GM23338 (cell line): Measurements from ENCODE around the gene CNTNAP2. TPM values are rescaled to one million over a fixed set of nuclear protein-coding genes. Genes with fewer than 3 reads are reported as not detected.

Source experiments
- ATAC-seq: fragments of 200-7000 bp; cut with Tn5 transposase; 3 replicates; pipeline ENCODE4 v1.9.1; 2020
- DNase-seq: peaks from one replicate; pipeline ENCODE4 v3.0.0-alpha.2; 2015; ENCODE audit warnings: low spot score
- H2AFZ ChIP-seq: fragments of 200-600 bp; sonication (generic); 2 replicates; pipeline ENCODE4 v1.8.0; 2016; ENCODE audit warnings: antibody characterized with exemption, mild to moderate bottlenecking, moderate library complexity
- H3F3A ChIP-seq: fragments of 200-600 bp; sonication (generic); replicated peaks from 2 replicates; pipeline ENCODE4 v1.8.0; 2017; ENCODE audit warnings: antibody characterized with exemption, mixed run types, low read depth
- H3K27ac ChIP-seq: fragments of 200-600 bp; sonication (generic); 2 replicates; pipeline ENCODE4 v1.6.1; 2016; ENCODE audit warnings: low read depth
- H3K27me3 ChIP-seq: fragments of 200-600 bp; sonication (generic); 2 replicates; pipeline ENCODE4 v1.8.0; 2016; ENCODE audit warnings: mild to moderate bottlenecking, mixed run types, moderate library complexity; ENCODE audit not compliant: insufficient read depth
- H3K36me3 ChIP-seq: fragments of 200-600 bp; sonication (generic); 2 replicates; pipeline ENCODE4 v1.8.0; 2016; ENCODE audit warnings: mild to moderate bottlenecking; ENCODE audit not compliant: insufficient read depth
- H3K4me1 ChIP-seq: fragments of 200-600 bp; sonication (generic); 2 replicates; pipeline ENCODE4 v1.8.0; 2016; ENCODE audit warnings: mild to moderate bottlenecking, moderate library complexity; ENCODE audit not compliant: insufficient read depth
- H3K4me2 ChIP-seq: fragments of 200-600 bp; sonication (generic); 2 replicates; pipeline ENCODE4 v1.7.1; 2017; ENCODE audit warnings: mixed run types
- H3K4me3 ChIP-seq: fragments of 200-600 bp; sonication (generic); 2 replicates; pipeline ENCODE4 v1.6.1; 2016; ENCODE audit warnings: mixed run types
- H3K79me2 ChIP-seq: fragments of 200-600 bp; sonication (generic); replicated peaks from 2 replicates; pipeline ENCODE4 v1.8.0; 2017; ENCODE audit warnings: mild to moderate bottlenecking; ENCODE audit not compliant: insufficient read depth
- H3K9me2 ChIP-seq: fragments of 200-600 bp; sonication (generic); 2 replicates; pipeline ENCODE4 v1.8.0; 2017; ENCODE audit not compliant: insufficient read depth
- H4K20me1 ChIP-seq: fragments of 200-600 bp; sonication (generic); replicated peaks from 2 replicates; pipeline ENCODE4 v1.8.0; 2017; ENCODE audit warnings: mild to moderate bottlenecking; ENCODE audit not compliant: insufficient read depth
- H3K27ac Mint-ChIP-seq: 2 replicates; pipeline ENCODE4 v1.8.0; 2020; ENCODE audit warnings: inconsistent platforms, mild to moderate bottlenecking, moderate library complexity, mixed read lengths
- H3K27me3 Mint-ChIP-seq: 3 replicates; pipeline ENCODE4 v1.8.0; 2022; ENCODE audit warnings: low read depth, mild to moderate bottlenecking, moderate library complexity, mixed read lengths, inconsistent platforms; ENCODE audit not compliant: insufficient read depth, poor library complexity
- H3K36me3 Mint-ChIP-seq: 3 replicates; pipeline ENCODE4 v1.8.0; 2021; ENCODE audit warnings: low read depth, mild to moderate bottlenecking, inconsistent platforms, moderate library complexity, mixed read lengths
- H3K4me1 Mint-ChIP-seq: 3 replicates; pipeline ENCODE4 v1.8.0; 2020; ENCODE audit warnings: mild to moderate bottlenecking, inconsistent platforms, mixed read lengths
- H3K4me3 Mint-ChIP-seq: 3 replicates; pipeline ENCODE4 v1.8.0; 2021; ENCODE audit warnings: moderate library complexity, mild to moderate bottlenecking, inconsistent platforms, mixed read lengths
- H3K9me3 Mint-ChIP-seq: 3 replicates; pipeline ENCODE4 v1.8.0; 2020; ENCODE audit warnings: moderate library complexity, mild to moderate bottlenecking, inconsistent platforms, mixed read lengths
- CREB1 ChIP-seq: fragments of 250-450 bp; sonication (Bioruptor Pico); IDR thresholded peaks from 2 replicates; pipeline ENCODE4 v1.5.0; 2020; ENCODE audit warnings: low read depth, mild to moderate bottlenecking, moderate library complexity
- EZH2 ChIP-seq: fragments of 200-600 bp; sonication (generic); IDR thresholded peaks from one replicate; pipeline ENCODE4 v1.8.0; 2017; ENCODE audit warnings: antibody characterized with exemption, mild to moderate bottlenecking, low read depth; ENCODE audit not compliant: unreplicated experiment
- EZH2phosphoT487 ChIP-seq: fragments of 200-600 bp; sonication (generic); IDR thresholded peaks from one replicate; pipeline ENCODE4 v1.8.1; 2018; ENCODE audit warnings: antibody characterized with exemption; ENCODE audit not compliant: unreplicated experiment
- JUNB ChIP-seq: IDR thresholded peaks from one replicate; pipeline ENCODE4 v1.6.1; 2016; ENCODE audit warnings: antibody characterized with exemption; ENCODE audit not compliant: unreplicated experiment
- NANOG ChIP-seq: IDR thresholded peaks from 2 replicates; pipeline ENCODE4 v1.6.1; 2016; ENCODE audit warnings: antibody characterized with exemption, borderline replicate concordance
- POLR2AphosphoS5 ChIP-seq: IDR thresholded peaks from 2 replicates; pipeline ENCODE4 v1.6.1; 2016; ENCODE audit warnings: antibody characterized with exemption, low read depth
- REST ChIP-seq: IDR thresholded peaks from one replicate; pipeline ENCODE4 v1.6.1; 2018; ENCODE audit warnings: antibody characterized with exemption; ENCODE audit not compliant: unreplicated experiment
- STAT1 ChIP-seq: IDR thresholded peaks from one replicate; pipeline ENCODE4 v1.6.1; 2016; ENCODE audit warnings: antibody characterized with exemption; ENCODE audit not compliant: unreplicated experiment
- ZNF114 ChIP-seq: fragments of 250-450 bp; sonication (Bioruptor Pico); IDR thresholded peaks from 2 replicates; pipeline ENCODE4 v1.5.0; 2020; ENCODE audit warnings: mild to moderate bottlenecking, moderate library complexity
- ZNF331 ChIP-seq: fragments of 250-450 bp; sonication (Bioruptor Pico); IDR thresholded peaks from 2 replicates; pipeline ENCODE4 v1.5.0; 2020; ENCODE audit warnings: low read depth, mild to moderate bottlenecking, moderate library complexity
- ZNF462 ChIP-seq: fragments of 250-450 bp; sonication (Bioruptor Pico); IDR thresholded peaks from 2 replicates; pipeline ENCODE4 v1.5.0; 2020; ENCODE audit warnings: mild to moderate bottlenecking, moderate library complexity
- polyA plus RNA-seq: library from polyadenylated mRNA; unstranded; fragments of >200 nt; fragmentation: Nextera tagmentation; extraction: Ambion mirVana; gene quantifications from 2 replicates; pipeline ENCODE4 v1.2.1, GENCODE V29; 2016
- total RNA-seq: library from RNA; depleted of rRNA; stranded (reverse); fragments of >200 nt; shearing (Covaris generic); gene quantifications from 2 replicates; pipeline ENCODE4 v1.2.3, GENCODE V29; 2014
- TF ChIP-seq, protein P1 (sequence below), 2 experiments: fragments of 200-600 bp in 1 of 2; sonication (generic) in 1 of 2; conservative IDR thresholded peaks; 2 replicates each; pipeline versions ENCODE4 v1.5.1 to v1.6.1; 2016 to 2017; ENCODE audit warnings: antibody characterized with exemption in 2 of 2, low read depth in 2 of 2, mild to moderate bottlenecking in 2 of 2, moderate library complexity in 1 of 2
- TF ChIP-seq, protein P2 (sequence below): IDR thresholded peaks from 2 replicates; pipeline ENCODE4 v1.6.1; 2016; ENCODE audit warnings: antibody characterized with exemption

The CNTNAP2 gene
- total and polyA plus RNA-seq, 2 experiments from 2014 or later = 38.2 to 61.3 TPM

- Histone ChIP-seq H4K20me1 (no peaks in the 10 kb centered on the region), H3K4me1 (no peaks in the 10 kb centered on the region), H2AFZ (no peak overlapping the region), H3K4me2 (no peak overlapping the region), H3K4me3 (no peak overlapping the region), H3K9me2 (no peaks in the 10 kb centered on the region), H3K27me3 (no peaks in the 10 kb centered on the region), H3K36me3 (no peaks in the 10 kb centered on the region), H3K27ac (no peak overlapping the region), H3K79me2 (no peaks in the 10 kb centered on the region), H3F3A (no peaks in the 10 kb centered on the region)
- ATAC-seq (no peak), DNase-seq (no peak)
- TF ChIP-seq ZNF331 = no peak
- TF ChIP-seq CREB1 = no peak
- TF ChIP-seq ZNF114 (CRISPR knock-in tag) = no peak
- TF ChIP-seq NANOG = no peak
- TF ChIP-seq, protein P1, sequence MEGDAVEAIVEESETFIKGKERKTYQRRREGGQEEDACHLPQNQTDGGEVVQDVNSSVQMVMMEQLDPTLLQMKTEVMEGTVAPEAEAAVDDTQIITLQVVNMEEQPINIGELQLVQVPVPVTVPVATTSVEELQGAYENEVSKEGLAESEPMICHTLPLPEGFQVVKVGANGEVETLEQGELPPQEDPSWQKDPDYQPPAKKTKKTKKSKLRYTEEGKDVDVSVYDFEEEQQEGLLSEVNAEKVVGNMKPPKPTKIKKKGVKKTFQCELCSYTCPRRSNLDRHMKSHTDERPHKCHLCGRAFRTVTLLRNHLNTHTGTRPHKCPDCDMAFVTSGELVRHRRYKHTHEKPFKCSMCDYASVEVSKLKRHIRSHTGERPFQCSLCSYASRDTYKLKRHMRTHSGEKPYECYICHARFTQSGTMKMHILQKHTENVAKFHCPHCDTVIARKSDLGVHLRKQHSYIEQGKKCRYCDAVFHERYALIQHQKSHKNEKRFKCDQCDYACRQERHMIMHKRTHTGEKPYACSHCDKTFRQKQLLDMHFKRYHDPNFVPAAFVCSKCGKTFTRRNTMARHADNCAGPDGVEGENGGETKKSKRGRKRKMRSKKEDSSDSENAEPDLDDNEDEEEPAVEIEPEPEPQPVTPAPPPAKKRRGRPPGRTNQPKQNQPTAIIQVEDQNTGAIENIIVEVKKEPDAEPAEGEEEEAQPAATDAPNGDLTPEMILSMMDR (conservative IDR thresholded peaks at IDR 0.05; ENCODE audit: low read depth in 2 of 2) = no peak
- no peak for TF ChIP-seq REST
- no peak for TF ChIP-seq STAT1
- no peak for TF ChIP-seq EZH2phosphoT487
- TF ChIP-seq ZNF462 (CRISPR knock-in tag) = no peak
- TF ChIP-seq JUNB = no peak
- no peak for TF ChIP-seq POLR2AphosphoS5
- TF ChIP-seq EZH2 = no peak
- TF ChIP-seq, protein P2, sequence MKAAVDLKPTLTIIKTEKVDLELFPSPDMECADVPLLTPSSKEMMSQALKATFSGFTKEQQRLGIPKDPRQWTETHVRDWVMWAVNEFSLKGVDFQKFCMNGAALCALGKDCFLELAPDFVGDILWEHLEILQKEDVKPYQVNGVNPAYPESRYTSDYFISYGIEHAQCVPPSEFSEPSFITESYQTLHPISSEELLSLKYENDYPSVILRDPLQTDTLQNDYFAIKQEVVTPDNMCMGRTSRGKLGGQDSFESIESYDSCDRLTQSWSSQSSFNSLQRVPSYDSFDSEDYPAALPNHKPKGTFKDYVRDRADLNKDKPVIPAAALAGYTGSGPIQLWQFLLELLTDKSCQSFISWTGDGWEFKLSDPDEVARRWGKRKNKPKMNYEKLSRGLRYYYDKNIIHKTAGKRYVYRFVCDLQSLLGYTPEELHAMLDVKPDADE = no peak
- Mint-ChIP-seq H3K36me3 (no peaks in the 10 kb centered on the region), H3K27me3 (peaks cover 4% of the 10 kb centered on the region), H3K4me1 (no peaks in the 10 kb centered on the region), H3K27ac (no peak overlapping the region), H3K9me3 (peaks cover 19% of the 10 kb centered on the region; the same call in 2 of the 3 replicates), H3K4me3 (no peak overlapping the region)
Observed at GRCh38 chr7:147885869-147886268, 1769.3 kb downstream of the CNTNAP2 start.
